Neural cell (in vitro differentiated cells): ENCODE results near the gene EPHA5. TPM values are rescaled to one million over a fixed set of nuclear protein-coding genes. Genes with fewer than 3 reads are reported as not detected.

Experiments used
- H2AFZ ChIP-seq: fragments of 200-600, 300-800 bp; sonication (generic), shearing (Covaris generic); 2 replicates; pipeline ENCODE4 v1.6.0; 2014; ENCODE audit warnings: low read depth, mild to moderate bottlenecking, antibody characterized with exemption, low read length, moderate library complexity
- H3F3A ChIP-seq: fragments of 200-600 bp; shearing (Covaris generic); 2 replicates; pipeline ENCODE4 v1.6.1; 2016; ENCODE audit warnings: mild to moderate bottlenecking, moderate library complexity, mixed read lengths, antibody characterized with exemption, low read length; ENCODE audit not compliant: insufficient read depth, poor library complexity, severe bottlenecking
- H3K27ac ChIP-seq: fragments of 200-600, 300-800 bp; sonication (generic), shearing (Covaris generic); 2 replicates; pipeline ENCODE4 v1.5.1; 2014; ENCODE audit warnings: mild to moderate bottlenecking, low read length, moderate library complexity
- H3K27me3 ChIP-seq: fragments of 300-800, 200-600 bp; sonication (generic), shearing (Covaris generic); 2 replicates; pipeline ENCODE4 v1.6.0; 2014; ENCODE audit warnings: mild to moderate bottlenecking, low read depth, low read length, moderate library complexity; ENCODE audit not compliant: insufficient read depth
- H3K36me3 ChIP-seq: fragments of 300-800, 200-600 bp; sonication (generic), shearing (Covaris generic); 2 replicates; pipeline ENCODE4 v1.5.1; 2014; ENCODE audit warnings: mild to moderate bottlenecking, antibody characterized with exemption, low read length, moderate library complexity; ENCODE audit not compliant: insufficient read depth
- H3K4me2 ChIP-seq: fragments of 300-800, 200-600 bp; sonication (generic), shearing (Covaris generic); 2 replicates; pipeline ENCODE4 v1.6.0; 2014; ENCODE audit warnings: mild to moderate bottlenecking, low read length
- H3K4me3 ChIP-seq: fragments of 300-800, 200-600 bp; sonication (generic), shearing (Covaris generic); 2 replicates; pipeline ENCODE4 v1.5.1; 2014; ENCODE audit warnings: mild to moderate bottlenecking, low read length, moderate library complexity
- H3K79me2 ChIP-seq: fragments of 200-600 bp; shearing (Covaris generic); replicated peaks from 2 replicates; pipeline ENCODE4 v1.6.0; 2014; ENCODE audit warnings: mild to moderate bottlenecking, low read length, moderate library complexity; ENCODE audit not compliant: insufficient read depth
- H3K9ac ChIP-seq: fragments of 300-800, 200-600 bp; sonication (generic), shearing (Covaris generic); 2 replicates; pipeline ENCODE4 v1.6.1; 2016; ENCODE audit warnings: mild to moderate bottlenecking, low read length, mixed read lengths
- H3K9me2 ChIP-seq: fragments of 200-600 bp; shearing (Covaris generic); 2 replicates; pipeline ENCODE4 v1.6.1; 2016; ENCODE audit warnings: mild to moderate bottlenecking, low read length, mixed read lengths; ENCODE audit not compliant: insufficient read depth
- H3K9me3 ChIP-seq: fragments of 200-600, 300-800 bp; sonication (generic), shearing (Covaris generic); 2 replicates; pipeline ENCODE4 v1.6.1; 2016; ENCODE audit warnings: mild to moderate bottlenecking, mixed run types, low read length, moderate library complexity, mixed read lengths
- H4K20me1 ChIP-seq: fragments of 200-600 bp; shearing (Covaris generic); 2 replicates; pipeline ENCODE4 v1.6.1; 2016; ENCODE audit warnings: mild to moderate bottlenecking, mixed run types; ENCODE audit not compliant: insufficient read depth
- EP300 ChIP-seq: fragments of 450-650 bp; conservative IDR thresholded peaks from 2 replicates; pipeline ENCODE4 v1.6.1; 2014; ENCODE audit warnings: antibody characterized with exemption, mild to moderate bottlenecking, moderate library complexity; ENCODE audit not compliant: poor library complexity, severe bottlenecking
- EZH2 ChIP-seq: fragments of 200-600, 300-800 bp; shearing (Covaris generic), sonication (generic); IDR thresholded peaks from 2 replicates; pipeline ENCODE4 v1.6.1; 2014; ENCODE audit warnings: antibody characterized with exemption, low read length, borderline replicate concordance, mild to moderate bottlenecking; ENCODE audit not compliant: insufficient read depth, poor library complexity, severe bottlenecking
- MXI1 ChIP-seq: fragments of 450-650 bp; conservative IDR thresholded peaks from 2 replicates; pipeline ENCODE4 v1.6.1; 2014; ENCODE audit warnings: antibody characterized with exemption, mild to moderate bottlenecking; ENCODE audit not compliant: poor library complexity, severe bottlenecking
- POLR2AphosphoS5 ChIP-seq: IDR thresholded peaks from 2 replicates; pipeline ENCODE4 v1.6.1; 2012
- RAD21 ChIP-seq: fragments of 450-650 bp; conservative IDR thresholded peaks from 2 replicates; pipeline ENCODE4 v1.6.1; 2014; ENCODE audit warnings: antibody characterized with exemption, mild to moderate bottlenecking, moderate library complexity
- SMC3 ChIP-seq: fragments of 450-650 bp; conservative IDR thresholded peaks from 2 replicates; pipeline ENCODE4 v1.6.1; 2014; ENCODE audit warnings: antibody characterized with exemption, mild to moderate bottlenecking, moderate library complexity; ENCODE audit not compliant: poor library complexity
- TAF1 ChIP-seq: IDR thresholded peaks from 2 replicates; pipeline ENCODE4 v1.6.1; 2012; ENCODE audit warnings: low read depth
- polyA plus RNA-seq: library from polyadenylated mRNA; depleted of rRNA; stranded (reverse); fragments of >200 nt; gene quantifications from 2 replicates; pipeline ENCODE4 v1.2.3, GENCODE V29; 2014
- TF ChIP-seq, protein P1 (sequence below): fragments of 450-650 bp; IDR thresholded peaks from 2 replicates; pipeline ENCODE4 v1.5.1; 2014; ENCODE audit warnings: antibody characterized with exemption, mild to moderate bottlenecking, moderate library complexity; ENCODE audit not compliant: poor library complexity, severe bottlenecking
- TF ChIP-seq, protein P2 (sequence below): IDR thresholded peaks from 2 replicates; pipeline ENCODE4 v1.6.1; 2012; ENCODE audit warnings: borderline replicate concordance

The EPHA5 gene
- polyA plus RNA-seq, 1 donor from 2014 or later: 4.3 TPM

DNA sequence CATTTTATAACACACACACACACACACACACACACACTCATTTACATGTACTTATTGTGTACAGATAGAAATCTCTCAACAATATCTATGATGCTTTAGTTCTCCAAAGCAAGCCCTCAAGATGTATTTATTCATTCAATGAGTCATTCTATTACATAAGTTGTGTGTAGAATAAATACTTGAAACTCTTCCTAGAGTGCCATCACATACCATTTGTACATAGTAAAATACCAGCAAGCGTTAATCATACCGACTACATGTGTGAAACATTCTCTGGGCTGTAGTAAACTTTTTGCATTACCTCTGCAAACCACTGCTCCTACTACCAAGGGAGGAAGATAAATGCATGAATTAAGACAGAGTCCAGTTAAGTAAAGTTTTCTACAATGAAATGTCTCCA is 70.9 kb downstream of the EPHA5 start:
- Histone ChIP-seq H3K9me2 (no peaks in the 10 kb centered on the region), H3K27ac (no peak overlapping the region), H3K4me3 (no peak overlapping the region), H3K79me2 (no peaks in the 10 kb centered on the region), H3K27me3 (no peaks in the 10 kb centered on the region), H2AFZ (no peak overlapping the region), H3K36me3 (no peaks in the 10 kb centered on the region), H4K20me1 (no peaks in the 10 kb centered on the region), H3K9ac (no peak overlapping the region), H3F3A (peaks cover 4% of the 10 kb centered on the region), H3K4me2 (no peak overlapping the region), H3K9me3 (no peaks in the 10 kb centered on the region)
- no peak for TF ChIP-seq TAF1

DNA sequence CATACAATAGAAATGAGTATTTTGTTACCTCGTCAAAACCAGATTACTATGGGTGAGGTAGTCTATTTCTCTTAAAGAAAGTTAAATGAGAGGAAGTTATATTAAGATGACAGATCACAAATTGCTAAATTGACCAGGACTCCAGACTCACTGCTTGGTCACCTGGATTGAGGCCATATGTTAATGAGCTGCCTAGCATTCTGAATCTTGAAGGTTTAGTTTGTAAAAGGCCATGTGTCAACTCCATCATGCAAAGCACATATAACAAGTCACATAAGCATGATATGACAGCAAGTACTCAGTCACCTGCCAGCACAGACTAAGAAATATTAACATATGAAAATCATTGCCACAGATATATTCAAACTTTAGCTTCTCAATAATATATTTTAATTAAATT is 72.6 kb downstream of the EPHA5 start:
- Histone ChIP-seq H3K4me2 (no peak overlapping the region), H3K27me3 (no peaks in the 10 kb centered on the region), H2AFZ (no peak overlapping the region), H3K4me3 (no peak overlapping the region), H4K20me1 (no peaks in the 10 kb centered on the region), H3K9ac (no peak overlapping the region), H3K36me3 (no peaks in the 10 kb centered on the region), H3K9me2 (no peaks in the 10 kb centered on the region), H3K27ac (no peak overlapping the region), H3K9me3 (no peaks in the 10 kb centered on the region), H3F3A (peaks cover 4% of the 10 kb centered on the region), H3K79me2 (no peaks in the 10 kb centered on the region)
- TF ChIP-seq, protein P1, sequence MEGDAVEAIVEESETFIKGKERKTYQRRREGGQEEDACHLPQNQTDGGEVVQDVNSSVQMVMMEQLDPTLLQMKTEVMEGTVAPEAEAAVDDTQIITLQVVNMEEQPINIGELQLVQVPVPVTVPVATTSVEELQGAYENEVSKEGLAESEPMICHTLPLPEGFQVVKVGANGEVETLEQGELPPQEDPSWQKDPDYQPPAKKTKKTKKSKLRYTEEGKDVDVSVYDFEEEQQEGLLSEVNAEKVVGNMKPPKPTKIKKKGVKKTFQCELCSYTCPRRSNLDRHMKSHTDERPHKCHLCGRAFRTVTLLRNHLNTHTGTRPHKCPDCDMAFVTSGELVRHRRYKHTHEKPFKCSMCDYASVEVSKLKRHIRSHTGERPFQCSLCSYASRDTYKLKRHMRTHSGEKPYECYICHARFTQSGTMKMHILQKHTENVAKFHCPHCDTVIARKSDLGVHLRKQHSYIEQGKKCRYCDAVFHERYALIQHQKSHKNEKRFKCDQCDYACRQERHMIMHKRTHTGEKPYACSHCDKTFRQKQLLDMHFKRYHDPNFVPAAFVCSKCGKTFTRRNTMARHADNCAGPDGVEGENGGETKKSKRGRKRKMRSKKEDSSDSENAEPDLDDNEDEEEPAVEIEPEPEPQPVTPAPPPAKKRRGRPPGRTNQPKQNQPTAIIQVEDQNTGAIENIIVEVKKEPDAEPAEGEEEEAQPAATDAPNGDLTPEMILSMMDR: no peak
- TF ChIP-seq SMC3 (no peak), EP300 (peak; percentile 84), POLR2AphosphoS5 (peak; percentile 49), MXI1 (no peak), TAF1 (no peak)
- TF ChIP-seq, protein P2, sequence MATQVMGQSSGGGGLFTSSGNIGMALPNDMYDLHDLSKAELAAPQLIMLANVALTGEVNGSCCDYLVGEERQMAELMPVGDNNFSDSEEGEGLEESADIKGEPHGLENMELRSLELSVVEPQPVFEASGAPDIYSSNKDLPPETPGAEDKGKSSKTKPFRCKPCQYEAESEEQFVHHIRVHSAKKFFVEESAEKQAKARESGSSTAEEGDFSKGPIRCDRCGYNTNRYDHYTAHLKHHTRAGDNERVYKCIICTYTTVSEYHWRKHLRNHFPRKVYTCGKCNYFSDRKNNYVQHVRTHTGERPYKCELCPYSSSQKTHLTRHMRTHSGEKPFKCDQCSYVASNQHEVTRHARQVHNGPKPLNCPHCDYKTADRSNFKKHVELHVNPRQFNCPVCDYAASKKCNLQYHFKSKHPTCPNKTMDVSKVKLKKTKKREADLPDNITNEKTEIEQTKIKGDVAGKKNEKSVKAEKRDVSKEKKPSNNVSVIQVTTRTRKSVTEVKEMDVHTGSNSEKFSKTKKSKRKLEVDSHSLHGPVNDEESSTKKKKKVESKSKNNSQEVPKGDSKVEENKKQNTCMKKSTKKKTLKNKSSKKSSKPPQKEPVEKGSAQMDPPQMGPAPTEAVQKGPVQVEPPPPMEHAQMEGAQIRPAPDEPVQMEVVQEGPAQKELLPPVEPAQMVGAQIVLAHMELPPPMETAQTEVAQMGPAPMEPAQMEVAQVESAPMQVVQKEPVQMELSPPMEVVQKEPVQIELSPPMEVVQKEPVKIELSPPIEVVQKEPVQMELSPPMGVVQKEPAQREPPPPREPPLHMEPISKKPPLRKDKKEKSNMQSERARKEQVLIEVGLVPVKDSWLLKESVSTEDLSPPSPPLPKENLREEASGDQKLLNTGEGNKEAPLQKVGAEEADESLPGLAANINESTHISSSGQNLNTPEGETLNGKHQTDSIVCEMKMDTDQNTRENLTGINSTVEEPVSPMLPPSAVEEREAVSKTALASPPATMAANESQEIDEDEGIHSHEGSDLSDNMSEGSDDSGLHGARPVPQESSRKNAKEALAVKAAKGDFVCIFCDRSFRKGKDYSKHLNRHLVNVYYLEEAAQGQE: no peak

DNA sequence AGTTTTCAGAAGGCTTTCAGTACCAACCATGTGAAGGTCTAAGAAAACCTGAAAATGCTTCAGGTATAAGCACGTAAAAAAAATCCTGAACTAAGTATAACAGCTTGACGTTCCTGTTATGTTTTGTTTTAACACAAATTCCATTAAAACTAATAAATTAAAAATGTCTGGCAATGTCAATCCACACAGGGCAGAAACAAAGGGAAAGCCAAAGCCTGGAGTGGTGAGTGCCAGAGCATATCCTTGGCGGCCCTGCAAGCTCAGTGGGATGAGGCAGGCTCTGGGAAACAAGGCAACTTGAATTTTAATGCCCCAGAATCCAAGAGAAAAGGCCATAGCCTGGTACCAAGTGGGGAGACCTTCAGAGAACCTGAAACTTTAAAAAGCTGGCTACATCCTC is 78.2 kb downstream of the EPHA5 start:
- no peak overlapping the region for H3K27ac ChIP-seq
- H3K4me2 ChIP-seq: no peak overlapping the region
- no peak overlapping the region for H3K4me3 ChIP-seq
- H3K9ac ChIP-seq: no peak overlapping the region
- no peaks in the 10 kb centered on the region for H3K27me3 ChIP-seq
- no peaks in the 10 kb centered on the region for H3K9me3 ChIP-seq
- H3K79me2 ChIP-seq: no peaks in the 10 kb centered on the region
- no peaks in the 10 kb centered on the region for H3K36me3 ChIP-seq
- TF ChIP-seq MXI1 (no peak), SMC3 (no peak), RAD21 (no peak), POLR2AphosphoS5 (no peak), TAF1 (no peak), EZH2 (no peak), EP300 (no peak)
- TF ChIP-seq, protein P2: no peak
- TF ChIP-seq, protein P1: no peak
- H3F3A ChIP-seq: no peaks in the 10 kb centered on the region
- H2AFZ ChIP-seq: no peak overlapping the region
- no peaks in the 10 kb centered on the region for H3K9me2 ChIP-seq
- no peaks in the 10 kb centered on the region for H4K20me1 ChIP-seq
